SK-N-SH (cell line): ENCODE results near the gene MYO18A. TPM values are rescaled to one million over a fixed set of nuclear protein-coding genes. Genes with fewer than 3 reads are reported as not detected.

ENCODE experiments used
- CTCF ChIA-PET: fragments of 300-600, 350-600 bp; formaldehyde crosslinking; extraction: SDS; loops from one replicate; lab custom pipeline; 2021; lab: Yijun Ruan, JAX
- POLR2A ChIA-PET: fragments of 350-600 bp; sonication (Branson Sonifier 250); formaldehyde crosslinking; extraction: SDS; loops from one replicate; lab custom pipeline; 2020; ENCODE audit warnings: antibody characterized with exemption, inconsistent platforms; lab: Yijun Ruan, JAX
- DNase-seq: peaks from one replicate; pipeline ENCODE4 v3.0.0; 2012
- H2AFZ ChIP-seq: fragments of 200-600 bp; sonication (generic); 2 replicates; pipeline ENCODE4 v1.8.1; 2016; ENCODE audit warnings: antibody characterized with exemption, mild to moderate bottlenecking, low read depth
- H3F3A ChIP-seq: fragments of 200-600 bp; sonication (generic); replicated peaks from 2 replicates; pipeline ENCODE3; 2016; ENCODE audit warnings: antibody characterized with exemption, mild to moderate bottlenecking; ENCODE audit not compliant: insufficient read depth
- H3K27ac ChIP-seq, 2 experiments: fragments of 200-500 bp in 1 of 2; fragments of 200-600 bp in 1 of 2; sonication (Bioruptor generic) in 1 of 2; sonication (generic), shearing (Covaris generic) in 1 of 2; 2 replicates each; pipeline versions ENCODE4 v1.5.1 to v1.6.1; 2014 to 2016; ENCODE audit warnings: low read depth in 2 of 2, inconsistent platforms in 1 of 2, low read length in 1 of 2, mild to moderate bottlenecking in 1 of 2, mixed read lengths in 1 of 2
- H3K27me3 ChIP-seq: fragments of 200-600 bp; sonication (generic), shearing (Covaris generic); 2 replicates; pipeline ENCODE4 v1.6.1; 2016; ENCODE audit warnings: mixed run types; ENCODE audit not compliant: insufficient read depth
- H3K36me3 ChIP-seq, 2 experiments: fragments of 200-500 bp in 1 of 2; fragments of 200-600 bp in 1 of 2; sonication (Bioruptor generic) in 1 of 2; sonication (generic) in 1 of 2; replicated peaks in 1 of 2; 2 replicates each; pipeline versions ENCODE3 to v1.5.1; 2014 to 2016; ENCODE audit warnings: low read length in 1 of 2, mild to moderate bottlenecking in 1 of 2; ENCODE audit not compliant: insufficient read depth in 2 of 2, control insufficient read depth in 1 of 2
- H3K4me1 ChIP-seq, 2 experiments: fragments of 200-500 bp in 1 of 2; fragments of 200-600 bp in 1 of 2; sonication (Bioruptor generic) in 1 of 2; sonication (generic), shearing (Covaris generic) in 1 of 2; 2 replicates each; pipeline versions ENCODE4 v1.5.1 to v1.6.1; 2014 to 2016; ENCODE audit warnings: low read depth in 1 of 2, low read length in 1 of 2, mixed run types in 1 of 2; ENCODE audit not compliant: insufficient read depth in 2 of 2, control insufficient read depth in 1 of 2
- H3K4me2 ChIP-seq: fragments of 200-600 bp; sonication (generic), shearing (Covaris generic); 2 replicates; pipeline ENCODE4 v1.6.1; 2017; ENCODE audit warnings: mixed run types
- H3K4me3 ChIP-seq, 2 experiments: fragments of 200-500 bp in 1 of 2; fragments of 200-600 bp in 1 of 2; sonication (Bioruptor generic) in 1 of 2; sonication (generic), shearing (Covaris generic) in 1 of 2; 2 replicates each; pipeline versions ENCODE4 v1.5.1 to v1.8.1; 2014 to 2016; ENCODE audit warnings: low read depth in 2 of 2, inconsistent platforms in 1 of 2, low read length in 1 of 2, mild to moderate bottlenecking in 1 of 2, mixed read lengths in 1 of 2, moderate library complexity in 1 of 2
- H3K79me2 ChIP-seq: fragments of 200-600 bp; sonication (generic); 2 replicates; pipeline ENCODE4 v1.8.1; 2017; ENCODE audit warnings: mild to moderate bottlenecking; ENCODE audit not compliant: insufficient read depth
- H3K9ac ChIP-seq: fragments of 200-600 bp; sonication (generic); 2 replicates; pipeline ENCODE4 v1.6.1; 2017; ENCODE audit warnings: mixed run types
- H3K9me2 ChIP-seq: fragments of 200-600 bp; sonication (generic); 2 replicates; pipeline ENCODE4 v1.6.1; 2017; ENCODE audit warnings: mixed run types
- H3K9me3 ChIP-seq: fragments of 200-600 bp; sonication (generic); 2 replicates; pipeline ENCODE4 v1.6.1; 2017; ENCODE audit warnings: mixed run types, mild to moderate bottlenecking, moderate library complexity
- H4K20me1 ChIP-seq: fragments of 200-600 bp; sonication (generic); 2 replicates; pipeline ENCODE4 v1.6.1; 2017; ENCODE audit warnings: mild to moderate bottlenecking, mixed run types; ENCODE audit not compliant: insufficient read depth
- ELF1 ChIP-seq: IDR thresholded peaks from 2 replicates; pipeline ENCODE4 v1.4.0; 2012
- EP300 ChIP-seq, 2 experiments: IDR thresholded peaks; 2 replicates each; pipeline versions ENCODE4 v1.4.0 to v1.6.1; 2012; ENCODE audit warnings: borderline replicate concordance in 1 of 2, low read depth in 1 of 2, low read length in 1 of 2
- EZH2phosphoT487 ChIP-seq: fragments of 200-600 bp; sonication (generic); IDR thresholded peaks from 2 replicates; pipeline ENCODE4 v1.6.1; 2017; ENCODE audit warnings: low read depth, mixed run types, mild to moderate bottlenecking, antibody characterized with exemption, moderate library complexity, borderline replicate concordance
- FOXM1 ChIP-seq: IDR thresholded peaks from 2 replicates; pipeline ENCODE4 v1.4.0; 2012; ENCODE audit warnings: low read depth, mild to moderate bottlenecking
- GABPA ChIP-seq: IDR thresholded peaks from 2 replicates; pipeline ENCODE4 v1.4.0; 2012; ENCODE audit warnings: low read depth, mild to moderate bottlenecking
- IRF3 ChIP-seq: fragments of 150-350 bp; IDR thresholded peaks from 2 replicates; pipeline ENCODE4 v1.6.1; 2016; ENCODE audit warnings: mild to moderate bottlenecking, low read depth, low read length
- JUND ChIP-seq: IDR thresholded peaks from 2 replicates; pipeline ENCODE4 v1.4.0; 2012
- MAX ChIP-seq: IDR thresholded peaks from 2 replicates; pipeline ENCODE4 v1.4.0; 2012; ENCODE audit warnings: low read depth
- MEF2A ChIP-seq: IDR thresholded peaks from 2 replicates; pipeline ENCODE4 v1.4.0; 2012; ENCODE audit warnings: low read depth, borderline replicate concordance
- MXI1 ChIP-seq: IDR thresholded peaks from 2 replicates; pipeline ENCODE4 v1.6.1; 2012; ENCODE audit warnings: mild to moderate bottlenecking, low read depth, low read length, improper control_type of control experiment
- NFIC ChIP-seq: IDR thresholded peaks from 2 replicates; pipeline ENCODE4 v1.4.0; 2012; ENCODE audit warnings: borderline replicate concordance
- POLR2AphosphoS5 ChIP-seq: IDR thresholded peaks from 2 replicates; pipeline ENCODE4 v1.6.1; 2012; ENCODE audit warnings: low read depth, low read length
- RAD21 ChIP-seq: IDR thresholded peaks from 2 replicates; pipeline ENCODE4 v1.6.1; 2012; ENCODE audit warnings: mild to moderate bottlenecking, low read length
- RCOR1 ChIP-seq: fragments of 150-350 bp; IDR thresholded peaks from 2 replicates; pipeline ENCODE4 v1.6.1; 2017; ENCODE audit warnings: antibody characterized with exemption, low read length
- RFX5 ChIP-seq: IDR thresholded peaks from 2 replicates; pipeline ENCODE4 v1.6.1; 2012; ENCODE audit warnings: mild to moderate bottlenecking, improper control_type of control experiment, low read length
- SIN3A ChIP-seq: IDR thresholded peaks from 2 replicates; pipeline ENCODE4 v1.6.1; 2012; ENCODE audit warnings: low read depth, mild to moderate bottlenecking, low read length, moderate library complexity, borderline replicate concordance
- TCF12 ChIP-seq: IDR thresholded peaks from 2 replicates; pipeline ENCODE4 v1.4.0; 2012
- TEAD4 ChIP-seq: IDR thresholded peaks from 2 replicates; pipeline ENCODE4 v1.4.0; 2012; ENCODE audit warnings: mild to moderate bottlenecking, borderline replicate concordance; ENCODE audit not compliant: insufficient read depth
- USF1 ChIP-seq: IDR thresholded peaks from 2 replicates; pipeline ENCODE4 v1.4.0; 2012; ENCODE audit warnings: low read depth, borderline replicate concordance
- USF2 ChIP-seq: fragments of 150-350 bp; IDR thresholded peaks from 2 replicates; pipeline ENCODE4 v1.6.1; 2017; ENCODE audit warnings: antibody characterized with exemption, low read length, low read depth, borderline replicate concordance
- ZBTB33 ChIP-seq: IDR thresholded peaks from 2 replicates; pipeline ENCODE4 v1.4.0; 2012; ENCODE audit warnings: low read depth, borderline replicate concordance
- WGBS: methylation state at CpG from one replicate; pipeline ENCODE4 v1.1.6; 2017; ENCODE audit warnings: low lambda C conversion rate; 5-methylcytosine and 5-hydroxymethylcytosine counted together
- polyA plus RNA-seq, 3 experiments: library from polyadenylated mRNA; depleted of rRNA; stranded (reverse); fragments of >200 nt; gene quantifications; 2 replicates each; pipeline ENCODE4 v1.2.3, GENCODE V29; 2012

Gene MYO18A
- polyA plus RNA-seq, 1 of the 3 experiments (the other 2 are of a cell fraction): 6.6 TPM

- Histone ChIP-seq H3F3A (peaks cover 9% of the 10 kb centered on the region), H3K27ac (peak overlapping the region in 1 of 2 experiments; percentile 99; a peak in 3 of 4 replicates), H3K9ac (no peak overlapping the region), H3K27me3 (no peaks in the 10 kb centered on the region), H3K4me3 (no peak overlapping the region), H3K9me3 (no peaks in the 10 kb centered on the region), H3K36me3 (no peaks in the 10 kb centered on the region), H3K4me2 (no peak overlapping the region), H3K4me1 (peaks cover 23 to 72% of the 10 kb centered on the region in 2 experiments), H3K79me2 (no peaks in the 10 kb centered on the region), H2AFZ (no peak overlapping the region), H4K20me1 (no peaks in the 10 kb centered on the region), H3K9me2 (no peaks in the 10 kb centered on the region)
- WGBS: 78% methylated on average over 5 of the region's 5 CpGs
- TF ChIP-seq EP300 (IDR thresholded peaks at IDR 0.05; ENCODE audit: borderline replicate concordance in 1 of 2, low read depth in 1 of 2, low read length in 1 of 2) (no peak), GABPA (no peak), USF1 (no peak), TEAD4 (no peak), NFIC (no peak), EZH2phosphoT487 (no peak), JUND (no peak), SIN3A (no peak)
- no peak for DNase-seq
- ChIA-PET CTCF (interaction anchor here (0.7 to 3.8 kb wide), 9 partner anchors 13 to 97 kb away, joined by 3 to 55 read pairs (median 6); no protein-coding TSS in a partner anchor), POLR2A (interaction anchor here (0.8 kb wide), 1 partner anchor 48 kb away, joined by 3 read pairs; no protein-coding TSS in a partner anchor)
Measured at GRCh38 chr17:29050176-29050575, 130.0 kb downstream of the MYO18A start.

- H3K36me3 ChIP-seq: no peaks in the 10 kb centered on the region
- no peaks in the 10 kb centered on the region for H3K79me2 ChIP-seq
- H3K9me2 ChIP-seq: no peaks in the 10 kb centered on the region
- H4K20me1 ChIP-seq: no peaks in the 10 kb centered on the region
- peak; percentile 62 for DNase-seq
- H3K27me3 ChIP-seq: no peaks in the 10 kb centered on the region
- peaks cover 9% of the 10 kb centered on the region for H3F3A ChIP-seq
- peak overlapping the region; percentile 55 to 99 for H3K27ac ChIP-seq
- ChIA-PET CTCF (interaction anchor here (0.7 to 3.8 kb wide), 14 partner anchors 13 to 130 kb away, joined by 3 to 55 read pairs (median 6); partner anchors contain the start of gene MYO18A), POLR2A (interaction anchor here (0.8 to 2.4 kb wide), 3 partner anchors 45 to 76 kb away, joined by 3 to 17 read pairs (median 3); no protein-coding TSS in a partner anchor)
- H3K4me2 ChIP-seq: peak overlapping the region; percentile 61; the same call in 1 of the 2 replicates
- H3K9me3 ChIP-seq: no peaks in the 10 kb centered on the region
- WGBS: 45% methylated on average over 11 of the region's 11 CpGs
- H2AFZ ChIP-seq: no peak overlapping the region
- no peak overlapping the region for H3K9ac ChIP-seq
- H3K4me3 ChIP-seq: no peak overlapping the region
- H3K4me1 ChIP-seq: peaks cover 23 to 66% of the 10 kb centered on the region in 2 experiments
- TF ChIP-seq RAD21 (peak; percentile 34), TCF12 (no peak; the same call in 1 of the 2 replicates), USF1 (no peak), RCOR1 (peak; percentile 85), ELF1 (no peak), IRF3 (no peak), SIN3A (no peak), EZH2phosphoT487 (no peak), POLR2AphosphoS5 (no peak), ZBTB33 (no peak), FOXM1 (no peak), RFX5 (peak; percentile 63; the same call in 1 of the 2 replicates), EP300 (IDR thresholded peaks at IDR 0.05; ENCODE audit: borderline replicate concordance in 1 of 2, low read depth in 1 of 2, low read length in 1 of 2) (peak in 1 of 2 experiments; percentile 93; a peak in 2 of 4 replicates), MAX (no peak), MEF2A (no peak), USF2 (no peak), MXI1 (peak; percentile 57)
Measured at GRCh38 chr17:29049541-29050145, 130.6 kb downstream of the MYO18A start.
